ENCODE data around the gene RFX2. TPM values are rescaled to one million over a fixed set of nuclear protein-coding genes. Genes with fewer than 3 reads are reported as not detected.

RFX2 gene
- total and polyA plus RNA-seq, 10 of the 15 experiments (the other 5 are each of a cell fraction or from before 2014, with no cell fraction given): 3.2 to 9.8 (median 4.7) TPM

DNA sequence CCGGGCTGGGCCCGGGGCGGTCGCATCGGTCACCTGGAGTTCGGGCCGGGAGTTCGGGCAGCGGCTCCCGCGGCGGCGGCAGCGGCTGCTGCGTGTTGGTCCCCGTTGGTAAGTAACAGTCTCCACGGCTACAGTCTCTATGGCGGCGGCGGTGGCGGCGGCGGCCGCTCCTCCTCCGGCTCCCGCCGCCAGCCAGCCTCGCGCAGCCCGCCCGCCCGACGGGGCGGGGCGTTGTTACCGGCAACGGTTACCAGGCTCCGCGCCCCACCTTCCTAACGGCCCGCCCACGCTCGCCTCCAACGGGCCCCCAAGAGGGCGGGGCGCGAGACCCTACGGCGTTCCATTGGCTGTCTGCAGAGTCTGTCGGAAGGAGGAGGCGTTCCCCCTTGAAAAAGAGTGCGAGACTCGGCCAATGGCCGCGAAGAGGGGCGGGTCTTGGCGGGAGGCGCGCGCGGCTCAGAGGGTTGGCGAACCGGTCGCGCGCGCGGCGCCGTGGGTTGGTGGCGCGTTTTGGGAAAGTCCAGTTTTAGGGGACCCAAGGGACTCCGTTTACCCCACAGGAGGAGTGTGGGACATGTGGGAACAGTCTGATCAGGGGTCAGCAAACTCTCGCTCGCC, at the start of gene RFX2 (continued):
- TF ChIP-seq, protein P1, sequence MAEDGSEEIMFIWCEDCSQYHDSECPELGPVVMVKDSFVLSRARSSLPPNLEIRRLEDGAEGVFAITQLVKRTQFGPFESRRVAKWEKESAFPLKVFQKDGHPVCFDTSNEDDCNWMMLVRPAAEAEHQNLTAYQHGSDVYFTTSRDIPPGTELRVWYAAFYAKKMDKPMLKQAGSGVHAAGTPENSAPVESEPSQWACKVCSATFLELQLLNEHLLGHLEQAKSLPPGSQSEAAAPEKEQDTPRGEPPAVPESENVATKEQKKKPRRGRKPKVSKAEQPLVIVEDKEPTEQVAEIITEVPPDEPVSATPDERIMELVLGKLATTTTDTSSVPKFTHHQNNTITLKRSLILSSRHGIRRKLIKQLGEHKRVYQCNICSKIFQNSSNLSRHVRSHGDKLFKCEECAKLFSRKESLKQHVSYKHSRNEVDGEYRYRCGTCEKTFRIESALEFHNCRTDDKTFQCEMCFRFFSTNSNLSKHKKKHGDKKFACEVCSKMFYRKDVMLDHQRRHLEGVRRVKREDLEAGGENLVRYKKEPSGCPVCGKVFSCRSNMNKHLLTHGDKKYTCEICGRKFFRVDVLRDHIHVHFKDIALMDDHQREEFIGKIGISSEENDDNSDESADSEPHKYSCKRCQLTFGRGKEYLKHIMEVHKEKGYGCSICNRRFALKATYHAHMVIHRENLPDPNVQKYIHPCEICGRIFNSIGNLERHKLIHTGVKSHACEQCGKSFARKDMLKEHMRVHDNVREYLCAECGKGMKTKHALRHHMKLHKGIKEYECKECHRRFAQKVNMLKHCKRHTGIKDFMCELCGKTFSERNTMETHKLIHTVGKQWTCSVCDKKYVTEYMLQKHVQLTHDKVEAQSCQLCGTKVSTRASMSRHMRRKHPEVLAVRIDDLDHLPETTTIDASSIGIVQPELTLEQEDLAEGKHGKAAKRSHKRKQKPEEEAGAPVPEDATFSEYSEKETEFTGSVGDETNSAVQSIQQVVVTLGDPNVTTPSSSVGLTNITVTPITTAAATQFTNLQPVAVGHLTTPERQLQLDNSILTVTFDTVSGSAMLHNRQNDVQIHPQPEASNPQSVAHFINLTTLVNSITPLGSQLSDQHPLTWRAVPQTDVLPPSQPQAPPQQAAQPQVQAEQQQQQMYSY (CRISPR knock-in tag; IDR thresholded peaks at IDR 0.05): no peak
- TF ChIP-seq YBX1 (IDR thresholded peaks at IDR 0.05): no peak
- no peak for TF ChIP-seq STAT3 (IDR thresholded peaks at IDR 0.05; ENCODE audit: low read depth, low read length)
- no peak for TF ChIP-seq EED (IDR thresholded peaks at IDR 0.05; ENCODE audit: low read depth)
- no peak for TF ChIP-seq PAX5 (IDR thresholded peaks at IDR 0.05; ENCODE audit: borderline replicate concordance, low read depth, low read length)
- peak; percentile 79 for TF ChIP-seq MEF2B (IDR thresholded peaks at IDR 0.05; ENCODE audit: partially characterized antibody, poor library complexity, severe bottlenecking)
- no peak for TF ChIP-seq ZNF274 (IDR thresholded peaks at IDR 0.05; ENCODE audit: insufficient read depth, insufficient read length)
- peak; percentile 98 for TF ChIP-seq SP1 (IDR thresholded peaks at IDR 0.05; ENCODE audit: low read depth, low read length)
- TF ChIP-seq ETV6 (conservative IDR thresholded peaks at IDR 0.05 in 1 of 2, IDR thresholded peaks at IDR 0.05 in 1 of 2; ENCODE audit: borderline replicate concordance in 1 of 2, low read depth in 1 of 2): no peak
- TF ChIP-seq CEBPB (IDR thresholded peaks at IDR 0.05; ENCODE audit: borderline replicate concordance in 1 of 2, low read depth in 2 of 2, low read length in 2 of 2): no peak
- TF ChIP-seq MYC (IDR thresholded peaks at IDR 0.05; ENCODE audit: insufficient read depth, insufficient read length, insufficient replicate concordance, low read length, severe bottlenecking): no peak
- TF ChIP-seq MEF2A (IDR thresholded peaks at IDR 0.05; ENCODE audit: insufficient read depth, low read depth, low read length): no peak
- no peak for TF ChIP-seq NFYA (IDR thresholded peaks at IDR 0.05; ENCODE audit: borderline replicate concordance, low read depth, low read length)
- TF ChIP-seq FOXM1 (IDR thresholded peaks at IDR 0.05; ENCODE audit: low read depth, low read length): no peak
- no peak for TF ChIP-seq TBL1XR1 (IDR thresholded peaks at IDR 0.05; ENCODE audit: low read depth, low read length)
- TF ChIP-seq CBX3 (IDR thresholded peaks at IDR 0.05; ENCODE audit: borderline replicate concordance, low read depth): no peak
- TF ChIP-seq, protein P2, sequence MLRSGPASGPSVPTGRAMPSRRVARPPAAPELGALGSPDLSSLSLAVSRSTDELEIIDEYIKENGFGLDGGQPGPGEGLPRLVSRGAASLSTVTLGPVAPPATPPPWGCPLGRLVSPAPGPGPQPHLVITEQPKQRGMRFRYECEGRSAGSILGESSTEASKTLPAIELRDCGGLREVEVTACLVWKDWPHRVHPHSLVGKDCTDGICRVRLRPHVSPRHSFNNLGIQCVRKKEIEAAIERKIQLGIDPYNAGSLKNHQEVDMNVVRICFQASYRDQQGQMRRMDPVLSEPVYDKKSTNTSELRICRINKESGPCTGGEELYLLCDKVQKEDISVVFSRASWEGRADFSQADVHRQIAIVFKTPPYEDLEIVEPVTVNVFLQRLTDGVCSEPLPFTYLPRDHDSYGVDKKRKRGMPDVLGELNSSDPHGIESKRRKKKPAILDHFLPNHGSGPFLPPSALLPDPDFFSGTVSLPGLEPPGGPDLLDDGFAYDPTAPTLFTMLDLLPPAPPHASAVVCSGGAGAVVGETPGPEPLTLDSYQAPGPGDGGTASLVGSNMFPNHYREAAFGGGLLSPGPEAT (IDR thresholded peaks at IDR 0.05; ENCODE audit: low read depth): no peak; the same call in 1 of the 2 replicates
- no peak for TF ChIP-seq ZNF24 (IDR thresholded peaks at IDR 0.05)
- TF ChIP-seq, protein P3, sequence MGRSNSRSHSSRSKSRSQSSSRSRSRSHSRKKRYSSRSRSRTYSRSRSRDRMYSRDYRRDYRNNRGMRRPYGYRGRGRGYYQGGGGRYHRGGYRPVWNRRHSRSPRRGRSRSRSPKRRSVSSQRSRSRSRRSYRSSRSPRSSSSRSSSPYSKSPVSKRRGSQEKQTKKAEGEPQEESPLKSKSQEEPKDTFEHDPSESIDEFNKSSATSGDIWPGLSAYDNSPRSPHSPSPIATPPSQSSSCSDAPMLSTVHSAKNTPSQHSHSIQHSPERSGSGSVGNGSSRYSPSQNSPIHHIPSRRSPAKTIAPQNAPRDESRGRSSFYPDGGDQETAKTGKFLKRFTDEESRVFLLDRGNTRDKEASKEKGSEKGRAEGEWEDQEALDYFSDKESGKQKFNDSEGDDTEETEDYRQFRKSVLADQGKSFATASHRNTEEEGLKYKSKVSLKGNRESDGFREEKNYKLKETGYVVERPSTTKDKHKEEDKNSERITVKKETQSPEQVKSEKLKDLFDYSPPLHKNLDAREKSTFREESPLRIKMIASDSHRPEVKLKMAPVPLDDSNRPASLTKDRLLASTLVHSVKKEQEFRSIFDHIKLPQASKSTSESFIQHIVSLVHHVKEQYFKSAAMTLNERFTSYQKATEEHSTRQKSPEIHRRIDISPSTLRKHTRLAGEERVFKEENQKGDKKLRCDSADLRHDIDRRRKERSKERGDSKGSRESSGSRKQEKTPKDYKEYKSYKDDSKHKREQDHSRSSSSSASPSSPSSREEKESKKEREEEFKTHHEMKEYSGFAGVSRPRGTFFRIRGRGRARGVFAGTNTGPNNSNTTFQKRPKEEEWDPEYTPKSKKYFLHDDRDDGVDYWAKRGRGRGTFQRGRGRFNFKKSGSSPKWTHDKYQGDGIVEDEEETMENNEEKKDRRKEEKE (IDR thresholded peaks at IDR 0.05): no peak
- TF ChIP-seq SREBF1 (IDR thresholded peaks at IDR 0.05; ENCODE audit: low read length): no peak
- no peak for TF ChIP-seq YY1 (IDR thresholded peaks at IDR 0.05; ENCODE audit: low read depth, low read length)
- no peak for TF ChIP-seq NR2C2 (IDR thresholded peaks at IDR 0.05; ENCODE audit: borderline replicate concordance, control insufficient read depth, insufficient read length, low read depth)
- 0 out of 2 replicates have a peak, but pooled peaks have one; percentile 48 for TF ChIP-seq SIN3A (IDR thresholded peaks at IDR 0.05; ENCODE audit: low read depth, low read length)
